ENCODE data around the gene HBB.

HBB gene

DNA sequence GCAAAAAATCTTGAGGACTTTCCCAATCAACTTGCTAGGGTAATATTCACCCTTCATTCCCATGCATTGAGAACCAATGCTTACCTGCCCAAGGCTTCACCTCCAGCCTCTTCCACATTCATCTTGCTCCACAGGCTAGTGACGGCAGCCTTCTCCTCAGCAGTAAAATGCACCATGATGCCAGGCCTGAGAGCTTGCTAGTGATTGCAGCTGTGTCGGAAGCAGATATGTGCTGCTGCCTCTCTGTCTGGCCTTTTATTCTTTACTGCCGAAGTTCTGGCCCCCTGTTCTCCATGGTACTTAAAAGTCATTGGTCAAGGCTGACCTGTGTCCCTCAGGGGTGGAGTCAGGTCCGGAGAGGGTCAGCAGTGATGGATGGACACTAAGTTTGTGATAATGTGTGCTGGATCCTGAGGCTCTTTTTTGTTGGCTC is 42.9 kb upstream of the HBB start, which contains the start of gene HBE1:
TSS of gene HBE1 (minus strand) at position 231 of the 433 bp plus-strand sequence. CDS start at position 176, 55 bp downstream.
- H3K9ac ChIP-seq (ENCODE audit: low read length): no peak within 1 kb of the TSS
- H3K4ac ChIP-seq (ENCODE audit: low read depth in 1 of 2, low read length in 2 of 2): no peak within 1 kb of the TSS
- no peaks in the 10 kb centered on the region for H3K79me1 ChIP-seq (replicated peaks; ENCODE audit: low read length, poor library complexity, severe bottlenecking)
- 84% methylated on average over 3 of the region's 4 CpGs for WGBS
- no peak for DNase-seq
- no peaks in the 10 kb centered on the region for H3K27me3 ChIP-seq (ENCODE audit: control insufficient read depth in 1 of 2, insufficient read depth in 1 of 2, low read length in 2 of 2)
- no peak within 1 kb of the TSS for H2AFZ ChIP-seq (ENCODE audit: low read depth, low read length)
- H3K9me3 ChIP-seq (ENCODE audit: control insufficient read depth, low read length): no peaks in the 10 kb centered on the region
- H3K14ac ChIP-seq (ENCODE audit: low read length in 2 of 2): no peak within 1 kb of the TSS
- no peak within 1 kb of the TSS for H2BK15ac ChIP-seq (ENCODE audit: low read depth, poor library complexity, severe bottlenecking)
- H4K91ac ChIP-seq (ENCODE audit: low read length): no peak within 1 kb of the TSS
- no peak within 1 kb of the TSS for H2AK5ac ChIP-seq (ENCODE audit: low read length, severe bottlenecking)
- H2BK120ac ChIP-seq (ENCODE audit: low read depth, low read length): no peak within 1 kb of the TSS
- H4K8ac ChIP-seq (ENCODE audit: low read length): no peak within 1 kb of the TSS
- no peak within 1 kb of the TSS for H3K23ac ChIP-seq (ENCODE audit: low read length in 2 of 2)
- no peaks in the 10 kb centered on the region for H3K36me3 ChIP-seq (ENCODE audit: control insufficient read depth in 1 of 2, insufficient read depth in 2 of 2, low read depth in 1 of 2, low read length in 2 of 2)
- no peak within 1 kb of the TSS for H3K18ac ChIP-seq (ENCODE audit: low read depth in 1 of 2, low read length in 2 of 2)
- H3K4me3 ChIP-seq (ENCODE audit: insufficient read depth in 1 of 2, low read depth in 1 of 2, low read length in 2 of 2): no peak within 1 kb of the TSS
- H3K4me1 ChIP-seq (ENCODE audit: control insufficient read depth, insufficient read depth, low read depth, low read length): peaks cover 1% of the 10 kb centered on the region
- H2BK12ac ChIP-seq (ENCODE audit: low read length in 2 of 2): no peak within 1 kb of the TSS
- no peak within 1 kb of the TSS for H3K27ac ChIP-seq (ENCODE audit: low read length, poor library complexity, severe bottlenecking)
- no peak within 1 kb of the TSS for H3K4me2 ChIP-seq (ENCODE audit: low read length, poor library complexity, severe bottlenecking)
- no peak within 1 kb of the TSS for H2BK5ac ChIP-seq (ENCODE audit: low read depth, low read length, poor library complexity, severe bottlenecking)

- peaks cover 1% of the 10 kb centered on the region for H3K4me1 ChIP-seq (ENCODE audit: control insufficient read depth, insufficient read depth, low read depth, low read length)
- no peak for DNase-seq
- 98% methylated on average over 2 of the region's 2 CpGs for WGBS
- H4K8ac ChIP-seq (ENCODE audit: low read length): no peak overlapping the region
- H2AFZ ChIP-seq (ENCODE audit: low read depth, low read length): no peak overlapping the region
- H3K36me3 ChIP-seq (ENCODE audit: control insufficient read depth in 1 of 2, insufficient read depth in 2 of 2, low read depth in 1 of 2, low read length in 2 of 2): no peaks in the 10 kb centered on the region
- no peak overlapping the region for H4K91ac ChIP-seq (ENCODE audit: low read length)
- no peak overlapping the region for H3K4me3 ChIP-seq (ENCODE audit: insufficient read depth in 1 of 2, low read depth in 1 of 2, low read length in 2 of 2)
- no peak overlapping the region for H2BK15ac ChIP-seq (ENCODE audit: low read depth, poor library complexity, severe bottlenecking)
- H3K4ac ChIP-seq (ENCODE audit: low read depth in 1 of 2, low read length in 2 of 2): no peak overlapping the region
- no peak overlapping the region for H3K18ac ChIP-seq (ENCODE audit: low read depth in 1 of 2, low read length in 2 of 2)
- no peak overlapping the region for H3K23ac ChIP-seq (ENCODE audit: low read length in 2 of 2)
- H3K9me3 ChIP-seq (ENCODE audit: control insufficient read depth, low read length): no peaks in the 10 kb centered on the region
- H3K9ac ChIP-seq (ENCODE audit: low read length): no peak overlapping the region
- H2BK120ac ChIP-seq (ENCODE audit: low read depth, low read length): no peak overlapping the region
- no peak overlapping the region for H2AK5ac ChIP-seq (ENCODE audit: low read length, severe bottlenecking)
- H3K4me2 ChIP-seq (ENCODE audit: low read length, poor library complexity, severe bottlenecking): no peak overlapping the region
- H2BK12ac ChIP-seq (ENCODE audit: low read length in 2 of 2): no peak overlapping the region
- H2BK5ac ChIP-seq (ENCODE audit: low read depth, low read length, poor library complexity, severe bottlenecking): no peak overlapping the region
- H3K14ac ChIP-seq (ENCODE audit: low read length in 2 of 2): no peak overlapping the region
- no peak overlapping the region for H3K27ac ChIP-seq (ENCODE audit: low read length, poor library complexity, severe bottlenecking)
- no peaks in the 10 kb centered on the region for H3K79me1 ChIP-seq (replicated peaks; ENCODE audit: low read length, poor library complexity, severe bottlenecking)
- no peaks in the 10 kb centered on the region for H3K27me3 ChIP-seq (ENCODE audit: control insufficient read depth in 1 of 2, insufficient read depth in 1 of 2, low read length in 2 of 2)
Observed at GRCh38 chr11:5267033-5267563, 40.2 kb upstream of the HBB start.

GRCh38 chr11:5266609-5267008 is 39.7 kb upstream of the HBB start:
- H3K27me3 ChIP-seq (ENCODE audit: control insufficient read depth in 1 of 2, insufficient read depth in 1 of 2, low read length in 2 of 2): no peaks in the 10 kb centered on the region
- H3K14ac ChIP-seq (ENCODE audit: low read length in 2 of 2): no peak overlapping the region
- no peak overlapping the region for H3K27ac ChIP-seq (ENCODE audit: low read length, poor library complexity, severe bottlenecking)
- H4K91ac ChIP-seq (ENCODE audit: low read length): no peak overlapping the region
- H2BK120ac ChIP-seq (ENCODE audit: low read depth, low read length): no peak overlapping the region
- H2BK15ac ChIP-seq (ENCODE audit: low read depth, poor library complexity, severe bottlenecking): no peak overlapping the region
- H2BK12ac ChIP-seq (ENCODE audit: low read length in 2 of 2): no peak overlapping the region
- no peaks in the 10 kb centered on the region for H3K79me1 ChIP-seq (replicated peaks; ENCODE audit: low read length, poor library complexity, severe bottlenecking)
- no peak overlapping the region for H2AK5ac ChIP-seq (ENCODE audit: low read length, severe bottlenecking)
- peaks cover 1% of the 10 kb centered on the region for H3K4me1 ChIP-seq (ENCODE audit: control insufficient read depth, insufficient read depth, low read depth, low read length)
- H3K9me3 ChIP-seq (ENCODE audit: control insufficient read depth, low read length): no peaks in the 10 kb centered on the region
- H3K4me2 ChIP-seq (ENCODE audit: low read length, poor library complexity, severe bottlenecking): no peak overlapping the region
- H3K18ac ChIP-seq (ENCODE audit: low read depth in 1 of 2, low read length in 2 of 2): no peak overlapping the region
- H2BK5ac ChIP-seq (ENCODE audit: low read depth, low read length, poor library complexity, severe bottlenecking): no peak overlapping the region
- no peak overlapping the region for H4K8ac ChIP-seq (ENCODE audit: low read length)
- H3K9ac ChIP-seq (ENCODE audit: low read length): no peak overlapping the region
- no peak overlapping the region for H2AFZ ChIP-seq (ENCODE audit: low read depth, low read length)
- no peak overlapping the region for H3K23ac ChIP-seq (ENCODE audit: low read length in 2 of 2)
- no peaks in the 10 kb centered on the region for H3K36me3 ChIP-seq (ENCODE audit: control insufficient read depth in 1 of 2, insufficient read depth in 2 of 2, low read depth in 1 of 2, low read length in 2 of 2)
- no peak for DNase-seq
- no peak overlapping the region for H3K4ac ChIP-seq (ENCODE audit: low read depth in 1 of 2, low read length in 2 of 2)
- H3K4me3 ChIP-seq (ENCODE audit: insufficient read depth in 1 of 2, low read depth in 1 of 2, low read length in 2 of 2): no peak overlapping the region

- Histone ChIP-seq H3K4me3 (ENCODE audit: insufficient read depth in 1 of 2, low read depth in 1 of 2, low read length in 2 of 2) (no peak overlapping the region), H3K36me3 (ENCODE audit: control insufficient read depth in 1 of 2, insufficient read depth in 2 of 2, low read depth in 1 of 2, low read length in 2 of 2) (no peaks in the 10 kb centered on the region), H2AFZ (ENCODE audit: low read depth, low read length) (no peak overlapping the region), H2AK5ac (ENCODE audit: low read length, severe bottlenecking) (no peak overlapping the region), H3K9ac (ENCODE audit: low read length) (no peak overlapping the region), H3K18ac (ENCODE audit: low read depth in 1 of 2, low read length in 2 of 2) (no peak overlapping the region), H4K91ac (ENCODE audit: low read length) (no peak overlapping the region), H4K8ac (ENCODE audit: low read length) (no peak overlapping the region), H3K79me1 (replicated peaks; ENCODE audit: low read length, poor library complexity, severe bottlenecking) (no peaks in the 10 kb centered on the region), H3K27ac (ENCODE audit: low read length, poor library complexity, severe bottlenecking) (no peak overlapping the region), H3K4me1 (ENCODE audit: control insufficient read depth, insufficient read depth, low read depth, low read length) (peaks cover 1% of the 10 kb centered on the region), H3K23ac (ENCODE audit: low read length in 2 of 2) (no peak overlapping the region), H3K27me3 (ENCODE audit: control insufficient read depth in 1 of 2, insufficient read depth in 1 of 2, low read length in 2 of 2) (no peaks in the 10 kb centered on the region), H2BK12ac (ENCODE audit: low read length in 2 of 2) (no peak overlapping the region), H2BK5ac (ENCODE audit: low read depth, low read length, poor library complexity, severe bottlenecking) (no peak overlapping the region), H3K4ac (ENCODE audit: low read depth in 1 of 2, low read length in 2 of 2) (no peak overlapping the region), H2BK120ac (ENCODE audit: low read depth, low read length) (no peak overlapping the region), H3K9me3 (ENCODE audit: control insufficient read depth, low read length) (no peaks in the 10 kb centered on the region), H3K14ac (ENCODE audit: low read length in 2 of 2) (no peak overlapping the region), H2BK15ac (ENCODE audit: low read depth, poor library complexity, severe bottlenecking) (no peak overlapping the region), H3K4me2 (ENCODE audit: low read length, poor library complexity, severe bottlenecking) (no peak overlapping the region)
- no CpG with 5 or more reads among the region's 2 CpGs for WGBS
- DNase-seq: no peak
Observed at GRCh38 chr11:5265832-5266231, 39.0 kb upstream of the HBB start.

Data from mesenchymal stem cell (in vitro differentiated cells and primary cell).